SU-DHL-6 (cell line): ENCODE measurements around the gene CRYBG1.

Experiments
- H2AFZ ChIP-seq: fragments of 200-600 bp; sonication (generic); 2 replicates; pipeline ENCODE4 v1.6.1; 2014; ENCODE audit warnings: low read depth, mild to moderate bottlenecking, moderate library complexity, mixed read lengths, antibody characterized with exemption, low read length; ENCODE audit not compliant: severe bottlenecking
- H3F3A ChIP-seq: fragments of 200-600 bp; shearing (Covaris generic); 2 replicates; pipeline ENCODE4 v1.6.0; 2016; ENCODE audit warnings: antibody characterized with exemption, mild to moderate bottlenecking; ENCODE audit not compliant: insufficient read depth
- H3K27ac ChIP-seq: fragments of 200-600 bp; sonication (generic); 2 replicates; pipeline ENCODE4 v1.5.1; 2016; ENCODE audit warnings: low read depth, mild to moderate bottlenecking, low read length, moderate library complexity, mixed read lengths
- H3K27me3 ChIP-seq: fragments of 200-600 bp; sonication (generic), shearing (Covaris generic); 2 replicates; pipeline ENCODE4 v1.6.0; 2014; ENCODE audit warnings: mild to moderate bottlenecking, low read length
- H3K36me3 ChIP-seq: fragments of 200-600 bp; sonication (generic); 2 replicates; pipeline ENCODE4 v1.6.1; 2014; ENCODE audit warnings: mild to moderate bottlenecking, low read length, mixed read lengths
- H3K4me2 ChIP-seq: fragments of 300-600, 200-600 bp; shearing (Covaris generic), sonication (generic); 2 replicates; pipeline ENCODE4 v1.6.0; 2014; ENCODE audit warnings: low read length, low read depth, mild to moderate bottlenecking; ENCODE audit not compliant: poor library complexity, severe bottlenecking
- H3K4me3 ChIP-seq: fragments of 200-600 bp; sonication (generic); 2 replicates; pipeline ENCODE4 v1.5.1; 2014; ENCODE audit warnings: antibody characterized with exemption, low read length, mild to moderate bottlenecking, mixed read lengths; ENCODE audit not compliant: insufficient read depth, poor library complexity, severe bottlenecking
- H3K79me2 ChIP-seq: fragments of 200-600 bp; sonication (generic); 2 replicates; pipeline ENCODE4 v1.6.1; 2014; ENCODE audit warnings: mild to moderate bottlenecking, low read length, moderate library complexity; ENCODE audit not compliant: insufficient read depth
- H3K9ac ChIP-seq: fragments of 200-600 bp; sonication (generic); 2 replicates; pipeline ENCODE4 v1.7.0; 2014; ENCODE audit warnings: mild to moderate bottlenecking, low read length
- H3K9me2 ChIP-seq: fragments of 200-600 bp; sonication (generic); replicated peaks from 2 replicates; pipeline ENCODE4 v1.6.1; 2014; ENCODE audit warnings: low read length; ENCODE audit not compliant: insufficient read depth
- H3K9me3 ChIP-seq: fragments of 200-600 bp; sonication (generic); 2 replicates; pipeline ENCODE4 v1.6.1; 2014; ENCODE audit warnings: low read length, mixed read lengths; ENCODE audit not compliant: insufficient read depth
- H4K20me1 ChIP-seq: fragments of 200-600 bp; sonication (generic); 2 replicates; pipeline ENCODE4 v1.6.1; 2014; ENCODE audit warnings: low read depth, mild to moderate bottlenecking, antibody characterized with exemption, low read length, moderate library complexity, mixed read lengths
- EZH2phosphoT487 ChIP-seq: fragments of 200-600 bp; sonication (generic), shearing (Covaris generic); conservative IDR thresholded peaks from 2 replicates; pipeline ENCODE4 v1.6.1; 2018; ENCODE audit warnings: mild to moderate bottlenecking, antibody characterized with exemption, low read length, moderate library complexity, mixed read lengths
- TF ChIP-seq, protein P1 (sequence below): fragments of 200-600 bp; sonication (generic); IDR thresholded peaks from one replicate; pipeline ENCODE4 v1.5.1; 2017; ENCODE audit warnings: antibody characterized with exemption, mild to moderate bottlenecking, low read length, moderate library complexity; ENCODE audit not compliant: insufficient read depth, poor library complexity, severe bottlenecking

CRYBG1 gene

DNA sequence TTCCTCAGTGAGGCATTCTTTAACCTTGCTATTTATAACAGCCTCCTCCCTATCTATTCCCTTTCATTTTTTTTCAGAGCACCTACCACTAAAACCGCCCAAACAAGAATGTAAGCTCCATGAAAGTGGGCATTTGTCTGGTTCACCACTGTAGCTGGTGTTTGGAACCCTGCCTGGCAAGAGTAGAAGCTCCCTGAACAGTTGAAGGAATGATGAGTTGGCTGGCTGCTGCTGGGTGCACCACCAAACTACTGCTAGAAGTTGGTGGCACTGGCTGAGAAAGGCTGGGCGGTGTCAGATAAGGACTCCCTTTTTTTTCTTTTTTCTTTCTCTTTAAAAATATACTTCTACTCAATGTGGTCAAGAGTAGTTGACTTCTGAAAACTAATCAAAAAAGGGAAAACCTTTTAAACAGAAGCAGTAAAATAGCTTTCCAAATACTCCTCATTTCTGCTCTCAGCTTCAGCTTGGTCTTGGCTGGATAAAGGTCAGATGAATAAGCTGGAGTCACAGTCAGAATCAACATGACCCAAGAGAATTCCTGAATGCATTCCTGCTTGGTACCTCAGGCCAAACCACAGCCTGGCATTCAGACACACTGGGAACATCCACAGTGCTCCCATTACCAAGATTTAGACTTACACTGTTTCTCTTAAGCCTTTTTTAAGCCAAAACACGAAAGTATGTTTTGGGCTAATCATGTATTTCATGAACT lies 230.8 kb downstream of the CRYBG1 start:
- H3K27ac ChIP-seq, result no peak overlapping the region
- H3K9me3 ChIP-seq, result no peaks in the 10 kb centered on the region
- H3K9me2 ChIP-seq, result no peaks in the 10 kb centered on the region
- H4K20me1 ChIP-seq, result no peaks in the 10 kb centered on the region
- H3F3A ChIP-seq, result peaks cover 3% of the 10 kb centered on the region; the same call in 1 of the 2 replicates
- H3K4me3 ChIP-seq, result no peak overlapping the region
- H3K9ac ChIP-seq, result no peak overlapping the region
- TF ChIP-seq, protein P1, sequence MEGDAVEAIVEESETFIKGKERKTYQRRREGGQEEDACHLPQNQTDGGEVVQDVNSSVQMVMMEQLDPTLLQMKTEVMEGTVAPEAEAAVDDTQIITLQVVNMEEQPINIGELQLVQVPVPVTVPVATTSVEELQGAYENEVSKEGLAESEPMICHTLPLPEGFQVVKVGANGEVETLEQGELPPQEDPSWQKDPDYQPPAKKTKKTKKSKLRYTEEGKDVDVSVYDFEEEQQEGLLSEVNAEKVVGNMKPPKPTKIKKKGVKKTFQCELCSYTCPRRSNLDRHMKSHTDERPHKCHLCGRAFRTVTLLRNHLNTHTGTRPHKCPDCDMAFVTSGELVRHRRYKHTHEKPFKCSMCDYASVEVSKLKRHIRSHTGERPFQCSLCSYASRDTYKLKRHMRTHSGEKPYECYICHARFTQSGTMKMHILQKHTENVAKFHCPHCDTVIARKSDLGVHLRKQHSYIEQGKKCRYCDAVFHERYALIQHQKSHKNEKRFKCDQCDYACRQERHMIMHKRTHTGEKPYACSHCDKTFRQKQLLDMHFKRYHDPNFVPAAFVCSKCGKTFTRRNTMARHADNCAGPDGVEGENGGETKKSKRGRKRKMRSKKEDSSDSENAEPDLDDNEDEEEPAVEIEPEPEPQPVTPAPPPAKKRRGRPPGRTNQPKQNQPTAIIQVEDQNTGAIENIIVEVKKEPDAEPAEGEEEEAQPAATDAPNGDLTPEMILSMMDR, result no peak
- no peak for TF ChIP-seq EZH2phosphoT487
- no peaks in the 10 kb centered on the region for H3K79me2 ChIP-seq
- no peaks in the 10 kb centered on the region for H3K27me3 ChIP-seq
- H3K4me2 ChIP-seq, result no peak overlapping the region
- H2AFZ ChIP-seq, result no peak overlapping the region
- 0 out of 2 replicates have a peak, but pooled peaks cover 6% of the 10 kb centered on the region for H3K36me3 ChIP-seq

DNA sequence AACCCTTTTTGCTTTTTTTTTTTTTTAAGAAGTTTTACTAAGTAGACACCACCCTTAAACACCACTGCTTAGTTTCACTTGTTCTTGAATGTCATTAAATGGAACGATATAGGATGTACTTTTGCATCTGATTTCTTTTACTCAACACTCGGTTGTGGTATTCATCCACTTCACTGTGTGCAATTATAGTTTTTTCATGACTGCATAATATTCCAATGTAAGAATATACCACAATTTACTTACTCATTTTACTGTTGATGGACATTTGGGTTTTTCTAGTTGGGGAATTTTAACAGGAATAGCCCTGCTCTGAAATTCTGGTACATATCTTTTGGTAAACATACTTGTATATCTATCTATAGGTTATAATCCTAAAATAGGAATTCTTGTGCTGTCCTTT lies 238.9 kb downstream of the CRYBG1 start:
- TF ChIP-seq EZH2phosphoT487, result no peak
- TF ChIP-seq, protein P1, result no peak
- Histone ChIP-seq H3F3A (no peaks in the 10 kb centered on the region), H3K27me3 (no peaks in the 10 kb centered on the region), H3K27ac (no peak overlapping the region), H4K20me1 (no peaks in the 10 kb centered on the region), H2AFZ (no peak overlapping the region), H3K9ac (no peak overlapping the region), H3K4me3 (no peak overlapping the region), H3K9me2 (no peaks in the 10 kb centered on the region), H3K9me3 (no peaks in the 10 kb centered on the region), H3K79me2 (no peaks in the 10 kb centered on the region), H3K4me2 (no peak overlapping the region), H3K36me3 (peaks cover 23% of the 10 kb centered on the region)

DNA sequence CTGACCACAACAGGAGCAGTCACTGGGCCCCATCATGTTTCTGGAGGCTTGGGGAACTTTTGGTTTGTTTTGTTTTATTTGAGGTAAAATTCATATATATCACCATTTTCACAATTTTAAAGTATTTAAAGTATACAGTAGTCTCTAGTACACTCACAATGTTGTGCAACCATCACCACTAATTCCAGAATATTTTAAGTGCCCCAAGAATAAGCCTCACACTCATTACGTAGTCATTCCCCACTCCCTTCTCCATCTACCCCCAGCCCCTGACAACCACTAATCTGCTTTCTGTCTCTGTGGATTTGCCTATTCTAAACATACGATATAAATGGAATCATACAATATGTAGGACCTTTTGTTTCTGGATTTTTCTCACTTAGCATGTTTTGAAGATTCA lies 239.8 kb downstream of the CRYBG1 start:
- Histone ChIP-seq H3K9ac (no peak overlapping the region), H3F3A (no peaks in the 10 kb centered on the region)

More for the DNA sequence above, 239.8 kb downstream of the CRYBG1 start:
- TF ChIP-seq, protein P1, result no peak
- no peak for TF ChIP-seq EZH2phosphoT487
- no peak overlapping the region for H3K4me3 ChIP-seq
- H2AFZ ChIP-seq, result no peak overlapping the region
- no peaks in the 10 kb centered on the region for H3K79me2 ChIP-seq
- no peaks in the 10 kb centered on the region for H4K20me1 ChIP-seq
- no peaks in the 10 kb centered on the region for H3K9me2 ChIP-seq
- no peak overlapping the region for H3K4me2 ChIP-seq
- peaks cover 23% of the 10 kb centered on the region for H3K36me3 ChIP-seq
- H3K27me3 ChIP-seq, result no peaks in the 10 kb centered on the region
- H3K27ac ChIP-seq, result no peak overlapping the region
- H3K9me3 ChIP-seq, result no peaks in the 10 kb centered on the region
